ENCODE results near the gene RRAD. TPM values are rescaled to one million over a fixed set of nuclear protein-coding genes. Genes with fewer than 3 reads are reported as not detected.

The RRAD gene
- total RNA-seq, 1 donor from 2014 or later, result 0.24 TPM

DNA sequence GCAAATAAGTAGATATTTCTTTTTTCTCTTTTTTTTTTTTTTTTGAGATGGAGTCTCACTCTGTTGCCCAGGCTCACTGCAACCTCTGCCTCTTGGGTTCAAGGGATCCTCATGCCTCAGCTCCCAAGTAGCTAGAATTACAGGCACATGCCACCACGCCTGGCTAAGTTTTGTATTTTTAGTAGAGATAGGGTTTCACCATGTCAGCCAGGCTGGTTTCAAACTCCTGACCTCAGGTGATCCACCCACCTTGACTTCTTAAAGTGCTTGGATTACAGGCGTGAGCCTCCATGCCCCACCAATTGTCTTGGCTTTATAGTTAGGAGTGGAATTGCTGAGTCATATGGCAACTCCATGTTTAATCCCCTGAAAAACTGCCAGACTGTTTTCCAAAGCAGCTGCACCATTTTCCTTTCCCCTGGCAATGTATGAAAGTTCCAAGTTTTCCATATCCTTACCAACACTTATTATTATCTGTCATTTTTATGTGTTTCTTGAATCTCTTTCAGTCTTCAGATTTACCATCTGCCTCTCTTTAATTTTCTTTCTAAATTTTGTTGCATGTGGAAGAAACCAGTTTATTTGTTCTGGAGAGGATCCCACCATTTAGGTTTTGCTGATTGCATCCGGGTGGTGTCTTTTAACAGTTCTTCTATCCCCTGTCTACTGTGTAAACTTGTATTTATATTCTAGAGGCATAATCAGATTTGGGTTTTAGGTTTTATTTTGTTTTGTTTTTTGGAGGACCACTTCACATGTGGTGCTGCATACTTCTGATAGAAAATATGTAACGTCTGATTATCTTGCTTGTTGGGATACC, 25.8 kb upstream of the RRAD start:
- H3K4me1 ChIP-seq, result no peaks in the 10 kb centered on the region
- H3K27ac ChIP-seq, result no peak overlapping the region
- H3K4me3 ChIP-seq, result no peak overlapping the region
- H3K27ac Mint-ChIP-seq, result no peak overlapping the region
- H3K4me3 Mint-ChIP-seq, result no peak overlapping the region
- peaks cover 55% of the 10 kb centered on the region for H3K27me3 ChIP-seq
- no peak overlapping the region for H2AFZ ChIP-seq (replicated peaks)
- no peaks in the 10 kb centered on the region for H3K9me3 ChIP-seq (ENCODE audit: low read depth)
- no peaks in the 10 kb centered on the region for H3K9me3 Mint-ChIP-seq
- H3K27me3 Mint-ChIP-seq (ENCODE audit: insufficient read depth, low read depth), result peaks cover 11% of the 10 kb centered on the region
- no peaks in the 10 kb centered on the region for H3K36me3 Mint-ChIP-seq
- no peaks in the 10 kb centered on the region for H3K36me3 ChIP-seq
- no peak overlapping the region for H3K4me2 ChIP-seq
- no peak overlapping the region for H3K9ac ChIP-seq
- H3K4me1 Mint-ChIP-seq, result peaks cover 13% of the 10 kb centered on the region
- peaks cover 5% of the 10 kb centered on the region for H3F3A ChIP-seq (ENCODE audit: low read depth)
- peaks cover 5% of the 10 kb centered on the region for H4K20me1 ChIP-seq (ENCODE audit: low read depth)
- DNase-seq (ENCODE audit: low spot score), result no peak
- no peaks in the 10 kb centered on the region for H3K79me2 ChIP-seq (ENCODE audit: low read depth)
- TF ChIP-seq, protein P1, sequence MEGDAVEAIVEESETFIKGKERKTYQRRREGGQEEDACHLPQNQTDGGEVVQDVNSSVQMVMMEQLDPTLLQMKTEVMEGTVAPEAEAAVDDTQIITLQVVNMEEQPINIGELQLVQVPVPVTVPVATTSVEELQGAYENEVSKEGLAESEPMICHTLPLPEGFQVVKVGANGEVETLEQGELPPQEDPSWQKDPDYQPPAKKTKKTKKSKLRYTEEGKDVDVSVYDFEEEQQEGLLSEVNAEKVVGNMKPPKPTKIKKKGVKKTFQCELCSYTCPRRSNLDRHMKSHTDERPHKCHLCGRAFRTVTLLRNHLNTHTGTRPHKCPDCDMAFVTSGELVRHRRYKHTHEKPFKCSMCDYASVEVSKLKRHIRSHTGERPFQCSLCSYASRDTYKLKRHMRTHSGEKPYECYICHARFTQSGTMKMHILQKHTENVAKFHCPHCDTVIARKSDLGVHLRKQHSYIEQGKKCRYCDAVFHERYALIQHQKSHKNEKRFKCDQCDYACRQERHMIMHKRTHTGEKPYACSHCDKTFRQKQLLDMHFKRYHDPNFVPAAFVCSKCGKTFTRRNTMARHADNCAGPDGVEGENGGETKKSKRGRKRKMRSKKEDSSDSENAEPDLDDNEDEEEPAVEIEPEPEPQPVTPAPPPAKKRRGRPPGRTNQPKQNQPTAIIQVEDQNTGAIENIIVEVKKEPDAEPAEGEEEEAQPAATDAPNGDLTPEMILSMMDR (IDR thresholded peaks at IDR 0.05), result no peak
- TF ChIP-seq EZH2 (IDR thresholded peaks at IDR 0.05) (no peak), EZH2phosphoT487 (IDR thresholded peaks at IDR 0.05) (no peak)

DNA sequence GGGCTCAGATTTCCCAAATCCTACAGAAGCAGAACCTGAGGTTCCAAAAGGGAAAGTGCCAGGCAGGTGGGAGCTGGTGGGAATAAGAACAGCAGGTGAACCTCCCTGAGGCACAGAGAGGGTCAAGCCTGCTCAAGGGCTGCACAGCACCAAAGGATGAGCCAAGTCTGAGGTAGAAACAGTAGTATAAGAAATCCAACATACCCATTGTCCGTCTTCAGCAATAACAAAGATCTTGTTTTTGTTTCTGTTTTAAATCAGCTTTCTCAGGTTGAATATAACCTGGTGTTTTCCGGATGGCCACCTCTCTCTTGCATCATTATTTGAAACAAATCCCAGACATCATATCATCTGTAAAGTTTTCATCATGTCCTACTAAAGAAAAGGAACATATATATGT, 25.1 kb upstream of the RRAD start:
- no peak overlapping the region for H3K9ac ChIP-seq
- H3K9me3 ChIP-seq (ENCODE audit: low read depth), result no peaks in the 10 kb centered on the region
- DNase-seq (ENCODE audit: low spot score), result no peak
- H3K27ac ChIP-seq, result no peak overlapping the region
- Mint-ChIP-seq H3K4me3 (no peak overlapping the region), H3K4me1 (peaks cover 13% of the 10 kb centered on the region), H3K9me3 (no peaks in the 10 kb centered on the region), H3K36me3 (no peaks in the 10 kb centered on the region), H3K27ac (no peak overlapping the region), H3K27me3 (ENCODE audit: insufficient read depth, low read depth) (peaks cover 12% of the 10 kb centered on the region)
- no peak overlapping the region for H3K4me2 ChIP-seq
- no peaks in the 10 kb centered on the region for H3K36me3 ChIP-seq
- peaks cover 5% of the 10 kb centered on the region for H3F3A ChIP-seq (ENCODE audit: low read depth)
- H3K27me3 ChIP-seq, result peaks cover 56% of the 10 kb centered on the region
- H3K79me2 ChIP-seq (ENCODE audit: low read depth), result no peaks in the 10 kb centered on the region
- peaks cover 5% of the 10 kb centered on the region for H4K20me1 ChIP-seq (ENCODE audit: low read depth)
- no peak overlapping the region for H2AFZ ChIP-seq (replicated peaks)
- H3K4me3 ChIP-seq, result no peak overlapping the region
- TF ChIP-seq EZH2phosphoT487 (IDR thresholded peaks at IDR 0.05) (no peak), EZH2 (IDR thresholded peaks at IDR 0.05) (no peak)
- TF ChIP-seq, protein P1 (IDR thresholded peaks at IDR 0.05), result no peak
- no peaks in the 10 kb centered on the region for H3K4me1 ChIP-seq

DNA sequence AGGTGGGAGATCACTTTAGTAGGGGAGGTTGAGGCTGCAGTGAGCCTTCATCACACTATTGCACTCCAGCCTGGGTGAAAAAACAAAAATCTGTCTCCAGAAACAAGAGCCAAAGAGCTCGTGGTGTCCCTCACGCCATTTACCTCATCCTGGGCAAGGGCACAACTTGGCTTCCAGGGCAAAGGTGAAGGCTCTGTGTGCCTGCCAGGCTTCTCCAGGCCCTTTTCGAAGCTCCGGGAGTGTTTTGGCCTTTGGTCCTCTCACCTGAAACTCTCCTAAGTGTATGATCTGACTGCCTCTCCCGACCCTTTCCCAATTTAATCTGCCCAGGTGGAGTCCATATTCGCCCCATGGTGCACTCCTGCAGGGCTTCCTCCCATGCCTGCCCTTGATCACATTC, 24.1 kb upstream of the RRAD start:
- Mint-ChIP-seq H3K27ac (no peak overlapping the region), H3K9me3 (no peaks in the 10 kb centered on the region), H3K4me3 (no peak overlapping the region), H3K36me3 (no peaks in the 10 kb centered on the region), H3K4me1 (peaks cover 13% of the 10 kb centered on the region), H3K27me3 (ENCODE audit: insufficient read depth, low read depth) (peaks cover 11% of the 10 kb centered on the region)
- Histone ChIP-seq H3K4me3 (no peak overlapping the region), H4K20me1 (ENCODE audit: low read depth) (peaks cover 5% of the 10 kb centered on the region), H3K27ac (no peak overlapping the region), H3K27me3 (peaks cover 56% of the 10 kb centered on the region), H3F3A (ENCODE audit: low read depth) (peaks cover 5% of the 10 kb centered on the region), H3K4me2 (no peak overlapping the region), H2AFZ (replicated peaks) (no peak overlapping the region), H3K36me3 (no peaks in the 10 kb centered on the region), H3K4me1 (no peaks in the 10 kb centered on the region), H3K9me3 (ENCODE audit: low read depth) (no peaks in the 10 kb centered on the region), H3K9ac (no peak overlapping the region), H3K79me2 (ENCODE audit: low read depth) (no peaks in the 10 kb centered on the region)
- no peak for DNase-seq (ENCODE audit: low spot score)
- TF ChIP-seq EZH2phosphoT487 (IDR thresholded peaks at IDR 0.05) (no peak), EZH2 (IDR thresholded peaks at IDR 0.05) (no peak)
- TF ChIP-seq, protein P1 (IDR thresholded peaks at IDR 0.05), result no peak

All from neural progenitor cell (in vitro differentiated cells).